Forelimb muscle (tissue), 1 donor: ENCODE results near the gene FEZF2. TPM values are rescaled to one million over a fixed set of nuclear protein-coding genes. Genes with fewer than 3 reads are reported as not detected.

Source experiments
- DNase-seq: peaks from one replicate; pipeline ENCODE4 v3.0.0-alpha.2; 2013; ENCODE audit warnings: low read depth
- polyA plus RNA-seq: library from polyadenylated mRNA; unstranded; fragments of 120-200 nt; gene quantifications from one replicate; pipeline ENCODE4 v1.2.1, GENCODE V29; 2013; ENCODE audit not compliant: insufficient read length

The FEZF2 gene
- polyA plus RNA-seq, 1 donor = not detected

DNA sequence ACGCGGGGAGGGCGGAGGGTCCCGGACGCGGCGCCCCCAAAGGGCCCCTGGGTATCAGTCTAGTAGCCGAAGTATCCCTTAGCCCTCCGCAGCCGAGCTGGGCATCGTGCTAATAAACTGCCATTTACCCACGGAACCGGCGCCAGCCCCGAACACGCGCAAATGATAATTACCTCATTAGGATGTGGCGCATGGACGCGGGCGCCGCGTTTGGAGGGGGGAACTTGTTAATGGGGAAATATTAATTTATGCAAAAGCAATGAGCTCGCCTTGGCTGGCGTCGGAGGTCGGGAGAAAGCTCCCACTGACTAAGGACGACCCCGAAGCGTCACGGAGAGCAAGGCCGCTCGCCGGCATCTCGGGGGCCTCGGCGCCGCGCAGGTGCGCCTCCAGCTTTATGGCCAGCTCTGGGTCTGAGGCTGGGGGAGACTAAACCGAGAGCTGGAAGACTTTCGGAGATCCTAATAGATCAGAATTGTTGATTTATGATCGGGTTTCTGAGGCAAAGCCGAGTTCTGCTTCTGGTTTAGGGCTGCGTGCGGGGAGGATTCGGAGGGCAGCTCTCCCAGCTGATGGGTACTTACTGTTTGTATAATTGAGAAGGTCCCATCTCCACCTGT is 474 bp upstream of the FEZF2 start:
- DNase-seq = no peak

DNA sequence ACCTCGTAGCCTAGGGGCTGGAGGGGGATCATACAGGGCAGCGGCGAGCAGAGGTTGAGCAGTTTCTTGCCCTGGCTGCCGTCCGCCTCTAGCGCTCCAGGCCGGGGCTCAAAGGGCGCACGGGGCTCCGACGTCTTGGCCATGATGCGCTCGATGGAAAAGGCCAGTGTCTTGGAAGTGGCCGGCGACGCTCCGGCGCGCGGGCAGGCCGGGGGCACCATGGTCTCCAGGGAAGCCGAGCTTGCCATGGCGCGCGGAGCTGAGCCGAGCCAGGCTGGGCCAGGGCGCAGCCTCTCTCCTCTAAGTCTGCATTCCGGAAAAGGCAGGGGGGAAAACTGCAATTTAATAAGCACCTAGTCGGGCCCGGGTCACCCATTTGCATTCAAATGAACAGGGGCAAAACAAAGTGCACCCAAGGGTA is 719 bp downstream of the FEZF2 start:
- no peak for DNase-seq

DNA sequence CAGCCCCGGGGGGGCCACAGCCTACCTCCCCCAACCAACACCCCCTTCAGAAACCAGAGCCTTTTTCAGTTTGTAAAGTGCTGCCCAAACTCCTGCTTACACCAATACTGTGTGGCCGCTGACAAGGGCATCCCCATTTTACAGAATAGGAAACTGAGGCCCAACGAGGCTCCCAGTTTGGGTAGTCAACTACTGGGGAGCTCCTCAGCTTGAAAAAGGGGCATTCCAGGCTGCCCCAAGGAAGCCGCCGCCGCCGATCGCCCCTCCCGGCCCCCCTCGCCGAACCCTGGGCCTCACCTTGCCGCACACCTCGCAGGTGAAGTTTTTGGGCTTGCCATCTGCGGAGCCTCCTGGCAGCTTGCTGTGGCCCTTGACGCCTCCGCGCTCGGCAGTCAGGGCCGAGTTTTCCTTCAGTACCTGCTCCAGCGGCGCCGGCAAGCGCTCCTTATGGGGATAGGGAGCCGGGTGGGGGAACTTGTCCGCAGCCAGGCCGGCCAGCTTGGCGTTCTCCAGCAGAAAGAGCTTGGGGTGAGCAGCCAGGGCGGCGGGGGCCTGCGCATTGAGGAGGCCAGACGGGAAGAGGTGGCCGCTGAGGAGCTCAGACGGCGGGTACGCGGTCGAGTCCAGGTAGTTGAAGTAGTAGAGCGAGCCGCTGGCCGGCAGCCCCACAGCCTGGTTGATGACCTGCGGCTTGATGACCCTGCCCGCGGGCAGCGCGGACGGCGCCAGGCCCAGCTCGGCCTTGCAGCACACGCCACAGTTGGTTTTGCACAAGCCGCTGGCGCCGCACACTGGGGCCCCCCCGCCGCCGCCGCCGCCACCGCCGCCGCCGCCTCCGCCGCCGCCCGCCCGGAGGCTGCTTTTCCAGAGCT is 1.4 kb downstream of the FEZF2 start:
- no peak for DNase-seq

DNA sequence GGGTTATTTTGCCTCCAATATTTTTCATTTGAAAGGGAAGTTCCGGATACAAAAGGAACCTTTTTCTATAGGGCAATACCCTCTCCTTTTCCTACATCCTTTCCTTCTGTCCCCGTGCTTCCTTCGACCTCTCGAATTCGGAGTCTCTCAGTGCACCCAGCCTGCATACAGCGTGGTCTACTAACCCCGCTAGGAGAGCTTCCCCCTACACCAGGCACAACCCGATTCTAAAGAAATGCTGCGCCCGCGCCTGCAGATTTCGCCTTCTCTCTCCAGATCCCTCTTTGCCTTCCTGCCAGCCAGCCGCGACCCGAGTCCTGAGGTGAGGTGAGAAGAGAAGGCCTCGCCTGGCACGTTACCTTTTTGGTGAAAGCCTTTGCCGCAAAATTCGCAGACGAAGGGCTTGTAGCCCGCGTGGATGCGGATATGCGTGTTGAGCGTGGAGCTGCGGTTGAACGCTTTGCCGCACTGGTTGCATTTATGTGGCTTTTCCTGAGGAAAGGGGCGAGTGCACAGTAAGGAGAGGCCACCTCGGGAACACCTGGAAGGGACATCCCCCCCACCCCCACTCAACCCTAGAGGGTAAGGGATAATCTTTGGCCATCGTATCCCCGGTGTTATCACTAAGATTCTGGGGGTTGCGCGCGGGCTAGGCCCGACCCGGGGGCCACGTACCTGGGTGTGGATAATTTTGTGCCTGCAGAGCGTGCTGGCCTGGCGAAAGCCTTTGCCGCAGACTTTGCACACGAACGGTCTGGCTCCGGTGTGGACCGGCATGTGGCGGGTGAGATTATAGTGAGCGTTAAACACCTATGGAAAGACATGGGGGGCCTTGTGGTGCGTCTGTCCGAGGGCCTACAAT is 2.3 kb downstream of the FEZF2 start:
- no peak for DNase-seq

DNA sequence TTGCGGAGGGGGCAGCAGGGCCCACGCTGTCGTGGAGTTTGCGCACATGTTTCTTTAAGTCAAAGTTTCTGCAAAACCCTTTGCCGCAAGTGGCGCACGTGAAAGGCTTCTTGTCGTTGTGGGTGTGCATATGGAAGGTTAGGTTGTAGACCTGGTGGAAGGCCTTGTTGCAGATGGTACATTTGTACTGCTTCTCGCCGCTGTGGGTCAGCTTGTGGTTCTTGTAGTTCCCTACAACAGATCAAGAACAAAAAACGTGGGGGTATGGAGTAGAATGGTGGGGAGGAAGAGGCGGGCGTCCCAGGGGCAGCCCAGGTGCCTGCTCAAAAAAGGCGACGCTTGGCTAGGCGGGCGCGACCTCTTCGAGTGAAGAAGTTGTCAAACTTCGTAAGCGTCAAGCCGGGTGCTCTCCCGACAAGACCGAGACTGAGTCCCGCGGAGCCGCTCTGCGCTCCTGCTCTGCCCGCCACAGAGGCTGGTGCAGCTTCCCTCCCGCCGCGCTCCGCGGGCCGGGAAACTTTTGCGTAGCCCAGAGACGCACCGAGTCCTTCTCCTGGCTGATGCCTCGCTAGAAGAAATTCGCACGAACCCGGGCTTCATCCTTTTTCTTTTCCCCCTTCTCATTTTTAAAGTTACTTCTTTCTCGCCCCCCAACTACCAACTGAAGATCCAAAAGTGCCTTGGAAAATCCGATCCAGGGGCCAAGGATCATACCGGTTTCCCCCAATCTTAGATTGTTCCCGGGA is 3.1 kb downstream of the FEZF2 start:
- no peak for DNase-seq

DNA sequence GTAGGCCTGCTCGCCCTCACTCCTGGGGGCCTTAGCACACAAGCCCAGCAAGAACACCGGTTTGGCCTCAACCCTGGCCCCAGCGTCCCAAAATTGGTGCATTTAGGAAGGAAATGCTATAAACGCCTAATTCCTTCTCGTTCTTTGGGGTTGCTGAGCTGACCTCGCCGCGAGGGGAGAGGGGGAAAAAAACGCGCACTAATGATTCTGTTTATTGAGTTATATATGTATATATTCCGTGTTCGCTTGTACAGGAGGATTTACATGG is 3.9 kb downstream of the FEZF2 start:
- DNase-seq = no peak

DNA sequence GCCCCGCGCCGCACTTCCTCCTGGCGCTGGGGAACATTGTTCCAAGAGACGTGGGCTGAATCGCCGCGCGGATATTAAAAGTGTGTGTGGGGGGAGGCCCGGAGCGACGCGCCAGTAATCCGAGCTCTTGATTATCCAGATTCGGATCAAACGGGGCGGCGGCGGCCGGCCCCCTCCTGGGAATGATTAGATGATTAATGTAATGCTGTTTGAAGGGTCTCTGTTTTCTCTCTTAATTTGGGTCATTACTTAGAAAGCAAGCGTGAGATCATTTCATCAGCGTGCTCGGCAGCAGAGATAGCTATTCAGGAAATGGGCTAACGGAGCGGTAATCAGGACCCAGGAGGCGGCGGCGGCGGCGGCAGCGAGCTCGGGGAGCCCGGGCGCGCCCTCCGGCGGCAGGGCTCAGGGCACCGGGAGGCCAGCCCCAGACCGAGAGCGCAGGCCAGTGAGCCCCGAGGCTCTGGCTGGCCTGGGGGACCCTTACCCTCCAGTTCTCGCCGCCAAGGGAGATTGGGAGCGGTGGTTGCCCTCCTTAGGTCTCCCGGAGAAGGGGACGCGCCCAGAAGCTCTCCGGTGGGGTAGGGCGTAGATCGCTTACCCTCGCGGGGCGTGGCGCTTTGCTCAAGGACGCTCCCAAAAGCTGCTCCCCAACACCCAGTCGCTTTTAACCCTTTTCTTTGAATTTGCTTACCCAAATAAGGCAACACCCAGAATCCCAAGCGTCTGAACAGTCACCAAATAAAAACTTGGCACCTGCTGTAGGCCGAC is 4.5 kb downstream of the FEZF2 start:
- DNase-seq = no peak

DNA sequence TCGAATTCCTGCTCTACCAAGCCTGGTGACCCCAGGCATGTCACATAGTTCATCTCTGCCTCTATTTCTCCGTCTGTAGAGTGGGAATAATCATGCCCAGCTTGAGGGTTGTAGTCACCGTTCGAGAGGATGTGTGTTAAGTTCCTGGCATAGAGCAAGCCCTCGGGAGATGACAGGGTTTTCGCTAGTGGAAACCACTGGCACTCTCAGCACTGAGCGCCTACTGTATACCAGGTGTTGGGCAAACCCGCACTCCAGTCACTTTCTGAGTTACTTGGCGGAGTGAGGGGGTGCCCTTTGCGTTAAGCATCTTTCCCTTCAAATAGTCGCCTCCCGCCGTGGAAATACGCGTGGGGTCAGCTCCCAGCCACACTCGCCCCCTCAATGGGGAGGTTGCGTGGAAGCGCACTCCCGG is 5.1 kb downstream of the FEZF2 start:
- no peak for DNase-seq

DNA sequence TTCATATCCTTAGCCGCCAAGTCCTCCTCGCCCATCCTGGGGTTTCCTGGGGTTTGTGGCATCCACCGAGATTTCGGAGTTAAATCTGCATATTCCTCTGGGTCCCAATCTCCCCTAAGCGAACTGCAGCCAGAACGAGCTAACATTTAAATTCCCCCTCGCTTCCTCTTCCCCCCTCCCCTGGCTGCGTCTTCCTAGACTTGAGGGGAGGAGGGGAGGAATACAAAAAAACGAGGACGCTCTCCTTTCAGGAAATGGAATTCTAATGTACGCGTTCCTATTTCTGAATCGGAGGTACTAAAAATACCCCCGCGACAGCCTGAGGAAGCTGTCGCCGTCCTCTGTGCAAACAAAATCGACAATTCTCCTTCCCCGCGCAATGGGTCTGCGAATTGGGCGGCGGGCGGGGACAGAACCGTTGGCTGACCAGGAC is 5.6 kb downstream of the FEZF2 start:
- DNase-seq = no peak

DNA sequence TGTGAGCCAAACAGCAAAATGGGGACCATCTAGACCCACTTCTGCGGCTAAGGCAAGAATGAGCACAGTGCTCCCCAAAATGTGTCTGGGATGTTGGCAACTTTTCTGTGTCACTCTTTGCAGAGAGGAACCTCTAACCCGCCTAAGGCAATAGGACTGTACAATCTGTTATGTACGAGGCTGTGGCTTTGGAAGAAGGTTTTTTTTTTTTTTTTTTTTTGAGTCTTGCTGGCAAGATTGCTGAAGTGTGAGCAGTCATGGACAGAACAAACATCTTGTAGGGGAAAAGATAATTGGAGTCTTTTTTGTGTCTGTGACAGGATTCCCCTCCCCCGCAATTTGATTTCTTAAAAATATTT is 7.2 kb downstream of the FEZF2 start:
- DNase-seq = no peak

DNA sequence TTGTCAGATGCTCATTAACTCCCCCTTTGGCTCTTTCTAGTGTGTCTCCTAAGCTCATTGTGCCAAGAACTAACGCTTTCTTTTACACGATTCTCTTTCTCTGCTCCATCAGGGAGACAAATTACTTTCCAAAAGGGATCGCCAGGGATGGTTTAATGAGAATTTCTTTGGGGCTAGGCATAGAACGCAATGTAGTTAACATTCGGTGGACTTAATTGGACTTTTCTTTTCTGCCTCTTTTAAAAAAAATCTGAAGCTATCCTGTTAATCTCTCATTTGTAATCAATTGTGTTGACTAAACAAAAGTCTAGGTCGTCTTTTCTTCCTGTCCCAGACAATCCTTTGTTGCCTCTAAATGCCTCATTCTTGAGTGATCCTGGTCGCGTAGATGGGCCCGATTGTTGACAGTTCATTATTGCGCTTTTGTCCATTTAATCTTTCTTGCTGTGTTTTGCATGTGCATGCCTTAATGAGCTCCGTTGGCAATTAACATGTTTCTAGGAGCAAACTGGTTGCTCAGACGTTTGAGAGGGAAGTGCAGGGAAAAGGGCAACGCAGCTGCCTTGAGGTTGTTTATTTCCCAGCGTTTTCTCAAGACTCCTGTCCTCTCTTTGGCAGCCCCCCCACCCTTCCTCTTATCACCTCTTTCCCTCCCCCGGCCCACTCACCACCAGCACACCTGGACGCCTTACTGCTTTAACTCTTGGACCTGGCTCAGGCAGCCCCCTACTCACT is 7.8 kb downstream of the FEZF2 start:
- DNase-seq = no peak

DNA sequence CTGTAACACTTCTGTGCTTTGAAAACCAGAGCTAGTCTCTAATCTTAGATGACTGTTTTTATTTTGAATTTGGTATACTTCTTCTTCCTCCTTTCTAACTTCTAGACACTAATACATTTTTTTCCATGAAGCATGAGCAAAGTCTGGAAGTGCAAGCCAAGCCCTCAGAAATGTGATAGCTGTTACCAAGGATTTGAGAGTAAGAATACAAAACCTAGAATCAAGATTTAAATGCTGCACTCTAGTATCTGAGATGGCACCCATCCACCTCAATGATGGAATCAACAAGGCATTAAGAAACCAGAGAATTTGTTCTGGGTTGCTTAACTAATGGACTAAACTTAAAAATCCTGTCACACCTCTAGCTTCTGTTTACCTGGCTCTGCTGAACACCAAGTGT is 9.2 kb downstream of the FEZF2 start:
- DNase-seq = no peak

DNA sequence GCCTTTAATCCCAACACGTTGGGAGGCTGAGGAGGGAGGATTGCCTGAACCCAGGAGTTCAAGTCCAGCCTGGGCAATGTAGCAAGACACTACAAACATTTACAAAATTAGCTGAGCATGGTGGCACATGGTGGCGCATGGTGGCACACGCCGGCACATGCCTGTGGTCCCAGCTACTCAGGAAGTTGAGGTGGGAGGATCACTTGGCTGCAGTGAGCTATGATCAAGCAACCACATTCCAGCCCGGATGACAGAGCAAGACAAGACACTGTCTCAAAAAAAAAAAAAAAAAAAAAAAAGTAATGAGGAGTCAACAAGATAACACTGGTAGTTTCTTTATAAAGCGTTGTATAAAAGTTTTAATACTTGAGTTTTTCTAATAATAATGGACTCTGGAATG is 10.1 kb downstream of the FEZF2 start:
- no peak for DNase-seq

DNA sequence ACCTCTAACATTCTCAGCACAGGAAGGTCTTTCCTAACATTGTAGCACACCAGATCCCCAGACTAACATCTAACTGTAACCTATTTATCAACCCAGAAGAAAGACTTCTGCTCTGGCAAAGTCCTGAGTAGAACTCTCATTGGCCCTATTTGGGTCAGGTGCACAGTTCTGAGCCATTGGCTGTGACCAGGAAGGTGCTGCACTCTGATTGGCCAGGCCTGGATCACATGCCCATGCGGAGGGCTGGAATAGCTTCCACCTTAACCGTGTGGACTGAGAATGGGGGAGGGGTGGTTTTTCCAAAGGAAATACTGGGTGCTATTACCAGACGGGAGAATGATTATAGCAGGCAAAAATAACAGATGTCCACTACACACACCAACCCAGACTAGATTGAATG is 11.5 kb downstream of the FEZF2 start:
- no peak for DNase-seq

DNA sequence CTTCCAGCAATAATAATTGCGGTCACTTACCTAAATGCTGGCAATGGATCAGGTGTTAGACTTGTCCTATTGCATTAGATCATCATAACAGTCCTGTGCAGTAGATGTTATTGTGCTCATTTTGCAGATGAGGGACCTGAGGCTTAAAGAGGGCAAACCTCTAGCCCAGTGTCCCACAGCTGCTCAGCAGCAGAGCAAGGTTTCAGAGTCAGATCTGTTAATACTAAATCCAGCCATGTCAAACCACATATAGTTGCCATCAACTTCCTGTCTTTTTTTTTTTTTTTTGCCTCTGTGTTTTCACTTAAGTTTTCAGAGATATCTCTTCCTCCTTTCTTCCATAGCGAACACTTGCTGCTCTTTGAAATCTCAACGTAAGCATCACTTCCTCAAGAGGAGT is 12.1 kb downstream of the FEZF2 start:
- no peak for DNase-seq

DNA sequence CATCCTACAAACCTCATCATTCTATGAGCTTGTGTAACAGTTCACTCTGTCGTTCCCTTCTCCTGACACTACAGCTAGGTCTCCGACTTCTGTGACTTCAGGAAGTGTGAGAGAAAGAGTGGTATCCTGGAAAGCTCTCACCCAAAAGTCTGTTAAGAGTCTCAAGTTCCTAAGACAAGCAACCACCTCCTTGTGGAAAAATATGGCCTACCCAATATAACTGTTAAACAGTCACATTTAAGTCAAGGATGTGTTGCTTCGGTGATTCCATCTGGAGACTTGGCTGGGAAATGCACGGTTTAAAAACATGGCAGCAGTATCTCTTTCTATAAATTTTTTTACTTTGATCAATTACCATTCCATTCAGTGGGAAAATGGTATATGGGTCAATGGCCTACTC is 13.8 kb downstream of the FEZF2 start:
- no peak for DNase-seq

DNA sequence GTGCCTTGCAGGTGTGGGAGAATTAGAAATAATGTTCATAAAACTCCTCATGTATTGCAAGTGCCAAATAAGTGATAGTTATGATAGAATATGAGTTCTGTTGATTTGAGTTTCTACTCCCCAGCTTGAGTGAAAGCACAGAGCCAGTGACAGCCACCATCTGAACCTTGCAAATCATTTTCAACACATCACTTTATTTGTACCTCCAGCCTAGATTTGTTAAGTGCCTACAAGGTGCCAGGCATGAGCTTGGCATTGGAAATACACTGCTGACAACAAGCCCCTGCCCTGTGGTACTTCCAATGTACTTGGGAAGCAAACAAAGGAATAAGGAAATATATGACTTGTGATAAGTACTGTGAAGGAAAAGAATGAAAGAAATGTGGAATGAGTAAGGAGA is 17.0 kb downstream of the FEZF2 start:
- DNase-seq = no peak

DNA sequence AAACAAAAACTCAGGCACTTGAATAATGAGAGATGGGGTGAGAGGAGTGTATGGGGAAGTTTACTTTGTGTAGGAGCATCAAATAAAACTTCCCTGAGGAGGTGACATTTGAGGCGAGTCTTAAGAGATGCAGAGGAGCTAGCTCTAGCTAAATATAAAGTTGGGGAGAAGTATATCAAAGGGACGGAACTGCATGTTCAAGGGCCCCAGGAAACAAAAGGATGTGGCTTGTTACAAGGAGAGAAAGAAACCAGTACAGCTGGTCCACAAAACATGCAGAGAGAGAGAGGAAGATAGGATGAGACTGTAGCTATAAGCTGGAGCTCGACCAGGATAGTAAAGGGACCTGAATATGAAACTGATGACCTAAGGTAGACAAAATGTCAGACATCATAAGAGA is 17.6 kb downstream of the FEZF2 start:
- DNase-seq = no peak

DNA sequence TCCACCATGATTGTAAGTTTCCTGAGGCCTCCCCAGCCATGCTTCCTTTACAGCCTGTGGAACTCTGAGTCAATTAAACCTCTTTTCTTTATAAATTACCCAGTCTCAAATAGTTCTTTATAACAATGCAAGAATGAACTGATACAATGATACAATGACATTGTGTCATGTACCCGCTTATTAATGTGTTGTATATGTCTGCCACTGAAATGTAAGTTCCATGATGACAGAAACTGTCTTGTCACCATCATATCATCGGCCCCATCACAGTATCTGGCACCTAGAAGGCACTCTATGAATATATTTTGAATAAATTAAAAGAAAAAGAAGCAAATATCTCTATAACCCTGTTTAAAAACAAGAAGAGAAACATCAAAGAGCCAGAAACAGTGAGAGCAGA is 29.6 kb downstream of the FEZF2 start:
- no peak for DNase-seq

DNA sequence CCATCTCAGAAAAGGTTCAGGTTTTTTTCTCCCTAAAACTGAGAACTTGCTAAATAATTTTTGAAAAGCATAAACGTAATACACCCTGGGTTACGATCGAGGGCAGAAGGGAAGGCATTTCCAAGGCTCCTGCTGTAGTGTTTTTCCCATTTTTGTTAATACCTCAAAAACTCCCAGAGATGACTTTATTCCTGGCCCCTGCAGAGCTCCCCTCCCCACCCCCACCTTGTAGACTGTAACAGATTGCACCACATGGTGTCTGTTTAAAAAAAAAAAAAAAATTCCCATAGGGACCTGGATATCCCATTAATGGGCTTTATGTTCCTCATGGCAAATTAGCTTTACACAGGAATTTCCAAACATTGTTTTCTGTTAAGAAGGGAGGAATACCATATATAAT is 38.2 kb downstream of the FEZF2 start:
- no peak for DNase-seq

DNA sequence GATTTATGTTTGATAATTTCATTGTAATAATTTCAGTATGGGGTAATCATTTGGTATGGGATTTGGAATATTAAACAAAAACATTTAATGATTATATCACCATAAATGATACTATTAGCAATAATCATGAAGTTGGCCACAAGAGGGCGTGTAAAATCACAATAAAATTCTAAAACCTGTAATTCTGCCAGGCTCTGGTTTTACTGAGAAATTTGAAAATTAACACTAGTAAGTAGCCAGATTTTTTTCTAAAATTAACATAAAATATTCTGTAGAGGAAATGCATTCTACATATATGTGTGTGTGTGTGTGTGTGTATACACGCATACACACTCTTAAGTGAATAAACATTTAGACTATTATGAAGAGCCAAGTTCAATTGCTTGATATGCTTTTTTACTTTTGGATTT is 40.5 kb downstream of the FEZF2 start:
- no peak for DNase-seq
